HEK293 (cell line): ENCODE results near the gene PTPRN2.

ENCODE experiments used
- CTCF ChIA-PET: fragments of 350-600 bp; formaldehyde crosslinking; extraction: SDS; loops from one replicate; lab custom pipeline; 2021; ENCODE audit warnings: antibody characterized with exemption; lab: Yijun Ruan, JAX
- POLR2A ChIA-PET: fragments of 300-600 bp; formaldehyde crosslinking; extraction: SDS; loops from one replicate; lab custom pipeline; 2020; ENCODE audit warnings: antibody characterized with exemption, inconsistent platforms; lab: Yijun Ruan, JAX
- H3K27ac ChIP-seq: fragments of 200-500 bp; sonication (Bioruptor generic); 2 replicates; pipeline ENCODE4 v1.5.1; 2014; ENCODE audit warnings: low read depth, low read length, control low read depth, inconsistent platforms; ENCODE audit errors: extremely low read depth
- H3K36me3 ChIP-seq, 2 experiments: fragments of 200-500 bp in 1 of 2; sonication (Bioruptor generic) in 1 of 2; 1 replicate in 1 of 2; 2 replicates in 1 of 2; pipeline ENCODE4 v1.5.1; 2014 to 2017; ENCODE audit warnings: inconsistent platforms in 2 of 2, low read length in 2 of 2; ENCODE audit not compliant: control insufficient read depth in 2 of 2, insufficient read depth in 1 of 2
- H3K4me1 ChIP-seq: fragments of 200-500 bp; sonication (Bioruptor generic); 2 replicates; pipeline ENCODE4 v1.5.1; 2014; ENCODE audit warnings: mild to moderate bottlenecking, low read length, inconsistent platforms; ENCODE audit not compliant: control insufficient read depth, insufficient read depth
- H3K4me3 ChIP-seq: 2 replicates; pipeline ENCODE4 v1.5.1; 2011; ENCODE audit warnings: low read depth, mild to moderate bottlenecking, control low read depth, low read length, moderate library complexity
- H3K9me3 ChIP-seq: fragments of 200-500 bp; sonication (Bioruptor generic); 2 replicates; pipeline ENCODE4 v1.5.1; 2014; ENCODE audit warnings: low read depth, low read length, inconsistent platforms; ENCODE audit not compliant: control insufficient read depth, insufficient read depth
- EGR2 ChIP-seq: fragments of 450-650 bp; formaldehyde crosslinking; IDR thresholded peaks from 2 replicates; pipeline ENCODE4 v1.5.1; 2016; ENCODE audit warnings: low read depth, missing biosample characterization, missing genetic modification characterization
- KLF1 ChIP-seq: fragments of 450-650 bp; formaldehyde crosslinking; IDR thresholded peaks from 2 replicates; pipeline ENCODE4 v1.5.1; 2016; ENCODE audit warnings: missing biosample characterization, missing genetic modification characterization
- RBAK ChIP-seq: fragments of 450-650 bp; formaldehyde crosslinking; IDR thresholded peaks from 2 replicates; pipeline ENCODE4 v1.5.1; 2016; ENCODE audit warnings: missing biosample characterization, missing genetic modification characterization
- SETDB1 ChIP-seq: IDR thresholded peaks from one replicate; pipeline ENCODE4 v1.6.1; 2017; ENCODE audit warnings: mild to moderate bottlenecking, low read length, moderate library complexity, mixed read lengths; ENCODE audit not compliant: insufficient read length
- SP2 ChIP-seq: fragments of 450-650 bp; formaldehyde crosslinking; IDR thresholded peaks from 2 replicates; pipeline ENCODE4 v1.5.1; 2016; ENCODE audit warnings: missing biosample characterization, missing genetic modification characterization
- SP7 ChIP-seq: fragments of 450-650 bp; formaldehyde crosslinking; IDR thresholded peaks from 2 replicates; pipeline ENCODE4 v1.5.1; 2016; ENCODE audit warnings: missing biosample characterization, missing genetic modification characterization
- TRIM28 ChIP-seq: IDR thresholded peaks from 2 replicates; pipeline ENCODE4 v1.6.1; 2011; ENCODE audit warnings: low read length, control low read depth, borderline replicate concordance
- ZFHX2 ChIP-seq: fragments of 450-650 bp; formaldehyde crosslinking; conservative IDR thresholded peaks from 2 replicates; pipeline ENCODE4 v1.5.1; 2016; ENCODE audit warnings: missing biosample characterization, missing genetic modification characterization
- ZFP69B ChIP-seq: fragments of 450-650 bp; formaldehyde crosslinking; IDR thresholded peaks from 2 replicates; pipeline ENCODE4 v1.5.1; 2016; ENCODE audit warnings: missing biosample characterization, missing genetic modification characterization
- ZNF114 ChIP-seq: fragments of 450-650 bp; formaldehyde crosslinking; IDR thresholded peaks from 2 replicates; pipeline ENCODE4 v1.5.0; 2017; ENCODE audit warnings: missing biosample characterization, missing genetic modification characterization
- ZNF133 ChIP-seq: fragments of 450-650 bp; formaldehyde crosslinking; IDR thresholded peaks from 2 replicates; pipeline ENCODE4 v1.5.1; 2016; ENCODE audit warnings: missing biosample characterization, missing genetic modification characterization
- ZNF510 ChIP-seq: fragments of 450-650 bp; formaldehyde crosslinking; IDR thresholded peaks from 2 replicates; pipeline ENCODE4 v1.5.1; 2018; ENCODE audit warnings: mild to moderate bottlenecking, missing genetic modification characterization, missing biosample characterization; ENCODE audit not compliant: insufficient replicate concordance
- ZNF561 ChIP-seq: fragments of 450-650 bp; IDR thresholded peaks from 2 replicates; pipeline ENCODE4 v1.5.1; 2018; ENCODE audit warnings: missing biosample characterization, missing genetic modification characterization, borderline replicate concordance
- ZNF639 ChIP-seq: fragments of 450-650 bp; formaldehyde crosslinking; IDR thresholded peaks from 2 replicates; pipeline ENCODE4 v1.5.1; 2016; ENCODE audit warnings: missing biosample characterization, missing genetic modification characterization
- ZNF785 ChIP-seq: fragments of 450-650 bp; formaldehyde crosslinking; IDR thresholded peaks from 2 replicates; pipeline ENCODE4 v1.5.1; 2016; ENCODE audit warnings: missing biosample characterization, missing genetic modification characterization
- ZNF791 ChIP-seq: fragments of 450-650 bp; formaldehyde crosslinking; IDR thresholded peaks from 2 replicates; pipeline ENCODE4 v1.5.1; 2016; ENCODE audit warnings: missing biosample characterization, missing genetic modification characterization
- TF ChIP-seq, protein P1 (sequence below): fragments of 450-650 bp; formaldehyde crosslinking; IDR thresholded peaks from 2 replicates; pipeline ENCODE4 v1.5.1; 2016; ENCODE audit warnings: missing biosample characterization, missing genetic modification characterization
- TF ChIP-seq, protein P2 (sequence below): fragments of 450-650 bp; formaldehyde crosslinking; IDR thresholded peaks from 2 replicates; pipeline ENCODE4 v1.5.1; 2016; ENCODE audit warnings: missing biosample characterization, missing genetic modification characterization
- TF ChIP-seq, protein P3 (sequence below): fragments of 450-650 bp; formaldehyde crosslinking; IDR thresholded peaks from 2 replicates; pipeline ENCODE4 v1.5.0; 2017; ENCODE audit warnings: missing biosample characterization, missing genetic modification characterization, borderline replicate concordance

Gene PTPRN2

GRCh38 chr7:158475679-158476052 lies 112.0 kb downstream of the PTPRN2 start (continued):
- TF ChIP-seq, protein P1, sequence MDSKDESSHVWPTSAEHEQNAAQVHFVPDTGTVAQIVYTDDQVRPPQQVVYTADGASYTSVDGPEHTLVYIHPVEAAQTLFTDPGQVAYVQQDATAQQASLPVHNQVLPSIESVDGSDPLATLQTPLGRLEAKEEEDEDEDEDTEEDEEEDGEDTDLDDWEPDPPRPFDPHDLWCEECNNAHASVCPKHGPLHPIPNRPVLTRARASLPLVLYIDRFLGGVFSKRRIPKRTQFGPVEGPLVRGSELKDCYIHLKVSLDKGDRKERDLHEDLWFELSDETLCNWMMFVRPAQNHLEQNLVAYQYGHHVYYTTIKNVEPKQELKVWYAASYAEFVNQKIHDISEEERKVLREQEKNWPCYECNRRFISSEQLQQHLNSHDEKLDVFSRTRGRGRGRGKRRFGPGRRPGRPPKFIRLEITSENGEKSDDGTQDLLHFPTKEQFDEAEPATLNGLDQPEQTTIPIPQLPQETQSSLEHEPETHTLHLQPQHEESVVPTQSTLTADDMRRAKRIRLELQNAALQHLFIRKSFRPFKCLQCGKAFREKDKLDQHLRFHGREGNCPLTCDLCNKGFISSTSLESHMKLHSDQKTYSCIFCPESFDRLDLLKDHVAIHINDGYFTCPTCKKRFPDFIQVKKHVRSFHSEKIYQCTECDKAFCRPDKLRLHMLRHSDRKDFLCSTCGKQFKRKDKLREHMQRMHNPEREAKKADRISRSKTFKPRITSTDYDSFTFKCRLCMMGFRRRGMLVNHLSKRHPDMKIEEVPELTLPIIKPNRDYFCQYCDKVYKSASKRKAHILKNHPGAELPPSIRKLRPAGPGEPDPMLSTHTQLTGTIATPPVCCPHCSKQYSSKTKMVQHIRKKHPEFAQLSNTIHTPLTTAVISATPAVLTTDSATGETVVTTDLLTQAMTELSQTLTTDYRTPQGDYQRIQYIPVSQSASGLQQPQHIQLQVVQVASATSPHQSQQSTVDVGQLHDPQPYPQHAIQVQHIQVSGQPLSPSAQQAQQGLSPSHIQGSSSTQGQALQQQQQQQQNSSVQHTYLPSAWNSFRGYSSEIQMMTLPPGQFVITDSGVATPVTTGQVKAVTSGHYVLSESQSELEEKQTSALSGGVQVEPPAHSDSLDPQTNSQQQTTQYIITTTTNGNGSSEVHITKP (tag by site-specific recombination) = no peak
- no peak for TF ChIP-seq ZNF133 (tag by site-specific recombination)

- no peaks in the 10 kb centered on the region for H3K9me3 ChIP-seq
- no peaks in the 10 kb centered on the region for H3K4me1 ChIP-seq
- no peak overlapping the region for H3K27ac ChIP-seq
- TF ChIP-seq ZFHX2 (tag by site-specific recombination) (0 out of 2 replicates have a peak, but pooled peaks have one; percentile 33), EGR2 (tag by site-specific recombination) (0 out of 2 replicates have a peak, but pooled peaks have one; percentile 9), KLF1 (no peak)
- TF ChIP-seq, all 188 proteins: peak for 2
- ChIA-PET POLR2A (no interaction called here), CTCF (interaction anchor here (0.5 kb wide), 1 partner anchor 81 kb away, joined by 3 read pairs; no protein-coding TSS in a partner anchor)
- Histone ChIP-seq H3K36me3 (no peaks in the 10 kb centered on the region), H3K4me3 (no peak overlapping the region)
Observed at GRCh38 chr7:158475036-158475678, 112.5 kb downstream of the PTPRN2 start.

DNA sequence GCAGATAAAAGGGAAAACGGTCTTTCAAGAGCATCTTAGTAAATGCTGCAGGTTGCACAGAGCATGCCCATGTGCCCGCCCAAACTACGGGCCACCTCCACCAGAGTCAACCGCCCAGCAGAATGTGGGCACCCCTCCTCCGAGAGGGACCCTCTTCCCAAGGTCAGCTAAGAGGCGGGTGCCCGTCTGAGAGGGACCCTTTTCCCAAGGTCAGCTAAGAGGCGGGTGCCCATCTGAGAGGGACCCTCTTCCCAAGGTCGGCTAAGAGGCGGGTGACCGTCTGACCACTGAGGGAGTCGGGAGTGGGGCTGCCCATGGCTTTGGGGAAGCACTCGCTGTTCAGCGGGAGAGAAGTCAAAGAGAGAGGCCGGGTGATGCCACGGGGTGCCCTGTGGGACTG lies 113.1 kb downstream of the PTPRN2 start:
- POLR2A ChIA-PET = no interaction called here
- H3K27ac ChIP-seq = no peak overlapping the region
- no peak for TF ChIP-seq ZNF561
- TF ChIP-seq ZNF639 (tag by site-specific recombination) = no peak
- TF ChIP-seq, all 188 proteins: peak for 0
- H3K36me3 ChIP-seq = no peaks in the 10 kb centered on the region
- no peaks in the 10 kb centered on the region for H3K9me3 ChIP-seq
- CTCF ChIA-PET = no interaction called here
- no peak overlapping the region for H3K4me3 ChIP-seq
- H3K4me1 ChIP-seq = no peaks in the 10 kb centered on the region

- ChIA-PET CTCF (no interaction called here), POLR2A (no interaction called here)
- no peaks in the 10 kb centered on the region for H3K36me3 ChIP-seq
- no peak overlapping the region for H3K27ac ChIP-seq
- no peaks in the 10 kb centered on the region for H3K9me3 ChIP-seq
- H3K4me3 ChIP-seq = no peak overlapping the region
- H3K4me1 ChIP-seq = no peaks in the 10 kb centered on the region
- TF ChIP-seq, protein P2, sequence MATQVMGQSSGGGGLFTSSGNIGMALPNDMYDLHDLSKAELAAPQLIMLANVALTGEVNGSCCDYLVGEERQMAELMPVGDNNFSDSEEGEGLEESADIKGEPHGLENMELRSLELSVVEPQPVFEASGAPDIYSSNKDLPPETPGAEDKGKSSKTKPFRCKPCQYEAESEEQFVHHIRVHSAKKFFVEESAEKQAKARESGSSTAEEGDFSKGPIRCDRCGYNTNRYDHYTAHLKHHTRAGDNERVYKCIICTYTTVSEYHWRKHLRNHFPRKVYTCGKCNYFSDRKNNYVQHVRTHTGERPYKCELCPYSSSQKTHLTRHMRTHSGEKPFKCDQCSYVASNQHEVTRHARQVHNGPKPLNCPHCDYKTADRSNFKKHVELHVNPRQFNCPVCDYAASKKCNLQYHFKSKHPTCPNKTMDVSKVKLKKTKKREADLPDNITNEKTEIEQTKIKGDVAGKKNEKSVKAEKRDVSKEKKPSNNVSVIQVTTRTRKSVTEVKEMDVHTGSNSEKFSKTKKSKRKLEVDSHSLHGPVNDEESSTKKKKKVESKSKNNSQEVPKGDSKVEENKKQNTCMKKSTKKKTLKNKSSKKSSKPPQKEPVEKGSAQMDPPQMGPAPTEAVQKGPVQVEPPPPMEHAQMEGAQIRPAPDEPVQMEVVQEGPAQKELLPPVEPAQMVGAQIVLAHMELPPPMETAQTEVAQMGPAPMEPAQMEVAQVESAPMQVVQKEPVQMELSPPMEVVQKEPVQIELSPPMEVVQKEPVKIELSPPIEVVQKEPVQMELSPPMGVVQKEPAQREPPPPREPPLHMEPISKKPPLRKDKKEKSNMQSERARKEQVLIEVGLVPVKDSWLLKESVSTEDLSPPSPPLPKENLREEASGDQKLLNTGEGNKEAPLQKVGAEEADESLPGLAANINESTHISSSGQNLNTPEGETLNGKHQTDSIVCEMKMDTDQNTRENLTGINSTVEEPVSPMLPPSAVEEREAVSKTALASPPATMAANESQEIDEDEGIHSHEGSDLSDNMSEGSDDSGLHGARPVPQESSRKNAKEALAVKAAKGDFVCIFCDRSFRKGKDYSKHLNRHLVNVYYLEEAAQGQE (tag by site-specific recombination) = no peak
- TF ChIP-seq RBAK (tag by site-specific recombination) (no peak), SP2 (tag by site-specific recombination) (no peak), ZNF114 (tag by site-specific recombination) (no peak), ZNF510 (tag by site-specific recombination) (no peak), ZNF791 (tag by site-specific recombination) (no peak), ZNF785 (no peak), SETDB1 (no peak), SP7 (no peak), ZFP69B (tag by site-specific recombination) (no peak), TRIM28 (no peak)
- TF ChIP-seq, protein P3, sequence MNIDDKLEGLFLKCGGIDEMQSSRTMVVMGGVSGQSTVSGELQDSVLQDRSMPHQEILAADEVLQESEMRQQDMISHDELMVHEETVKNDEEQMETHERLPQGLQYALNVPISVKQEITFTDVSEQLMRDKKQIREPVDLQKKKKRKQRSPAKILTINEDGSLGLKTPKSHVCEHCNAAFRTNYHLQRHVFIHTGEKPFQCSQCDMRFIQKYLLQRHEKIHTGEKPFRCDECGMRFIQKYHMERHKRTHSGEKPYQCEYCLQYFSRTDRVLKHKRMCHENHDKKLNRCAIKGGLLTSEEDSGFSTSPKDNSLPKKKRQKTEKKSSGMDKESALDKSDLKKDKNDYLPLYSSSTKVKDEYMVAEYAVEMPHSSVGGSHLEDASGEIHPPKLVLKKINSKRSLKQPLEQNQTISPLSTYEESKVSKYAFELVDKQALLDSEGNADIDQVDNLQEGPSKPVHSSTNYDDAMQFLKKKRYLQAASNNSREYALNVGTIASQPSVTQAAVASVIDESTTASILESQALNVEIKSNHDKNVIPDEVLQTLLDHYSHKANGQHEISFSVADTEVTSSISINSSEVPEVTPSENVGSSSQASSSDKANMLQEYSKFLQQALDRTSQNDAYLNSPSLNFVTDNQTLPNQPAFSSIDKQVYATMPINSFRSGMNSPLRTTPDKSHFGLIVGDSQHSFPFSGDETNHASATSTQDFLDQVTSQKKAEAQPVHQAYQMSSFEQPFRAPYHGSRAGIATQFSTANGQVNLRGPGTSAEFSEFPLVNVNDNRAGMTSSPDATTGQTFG = no peak
Observed at GRCh38 chr7:158473946-158474345, 113.7 kb downstream of the PTPRN2 start.
